NB4 (cell line): ENCODE data around the gene PITRM1.
A peak's percentile ranks its signal among the peaks of the same experiment; 100 is the strongest.

Source experiments
- DNase-seq: peaks from one replicate; pipeline ENCODE4 v3.0.0; 2010; ENCODE audit warnings: low read depth
- H3K4me3 ChIP-seq: one replicate; pipeline ENCODE4 v1.5.1; 2011; ENCODE audit warnings: mild to moderate bottlenecking, low read depth, low read length, moderate library complexity
- MYC ChIP-seq: IDR thresholded peaks from 2 replicates; pipeline ENCODE4 v1.6.1; 2011; ENCODE audit warnings: low read depth, low read length
- POLR2A ChIP-seq: IDR thresholded peaks from 2 replicates; pipeline ENCODE4 v1.6.1; 2011; ENCODE audit warnings: mild to moderate bottlenecking; ENCODE audit not compliant: insufficient read length; ENCODE audit errors: extremely low read depth
- TF ChIP-seq, protein P1 (sequence below): IDR thresholded peaks from one replicate; pipeline ENCODE4 v1.5.1; 2012; ENCODE audit warnings: low read depth, low read length
- TF ChIP-seq, protein P2 (sequence below): IDR thresholded peaks from 2 replicates; pipeline ENCODE4 v1.6.1; 2011; ENCODE audit warnings: low read depth, low read length

The PITRM1 gene

GRCh38 chr10:3100093-3100792 lies 72.3 kb downstream of the PITRM1 start:
- no peak for TF ChIP-seq POLR2A
- TF ChIP-seq, protein P1, sequence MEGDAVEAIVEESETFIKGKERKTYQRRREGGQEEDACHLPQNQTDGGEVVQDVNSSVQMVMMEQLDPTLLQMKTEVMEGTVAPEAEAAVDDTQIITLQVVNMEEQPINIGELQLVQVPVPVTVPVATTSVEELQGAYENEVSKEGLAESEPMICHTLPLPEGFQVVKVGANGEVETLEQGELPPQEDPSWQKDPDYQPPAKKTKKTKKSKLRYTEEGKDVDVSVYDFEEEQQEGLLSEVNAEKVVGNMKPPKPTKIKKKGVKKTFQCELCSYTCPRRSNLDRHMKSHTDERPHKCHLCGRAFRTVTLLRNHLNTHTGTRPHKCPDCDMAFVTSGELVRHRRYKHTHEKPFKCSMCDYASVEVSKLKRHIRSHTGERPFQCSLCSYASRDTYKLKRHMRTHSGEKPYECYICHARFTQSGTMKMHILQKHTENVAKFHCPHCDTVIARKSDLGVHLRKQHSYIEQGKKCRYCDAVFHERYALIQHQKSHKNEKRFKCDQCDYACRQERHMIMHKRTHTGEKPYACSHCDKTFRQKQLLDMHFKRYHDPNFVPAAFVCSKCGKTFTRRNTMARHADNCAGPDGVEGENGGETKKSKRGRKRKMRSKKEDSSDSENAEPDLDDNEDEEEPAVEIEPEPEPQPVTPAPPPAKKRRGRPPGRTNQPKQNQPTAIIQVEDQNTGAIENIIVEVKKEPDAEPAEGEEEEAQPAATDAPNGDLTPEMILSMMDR = no peak
- TF ChIP-seq, protein P2, sequence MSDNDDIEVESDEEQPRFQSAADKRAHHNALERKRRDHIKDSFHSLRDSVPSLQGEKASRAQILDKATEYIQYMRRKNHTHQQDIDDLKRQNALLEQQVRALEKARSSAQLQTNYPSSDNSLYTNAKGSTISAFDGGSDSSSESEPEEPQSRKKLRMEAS = no peak
- no peak for TF ChIP-seq MYC
- DNase-seq = no peak
- no peak overlapping the region for H3K4me3 ChIP-seq

- TF ChIP-seq, protein P1 = no peak
- TF ChIP-seq POLR2A (no peak), MYC (no peak)
- TF ChIP-seq, protein P2 = no peak
- no peak overlapping the region for H3K4me3 ChIP-seq
- peak; percentile 46 for DNase-seq
Measured at GRCh38 chr10:3099291-3100092, 73.1 kb downstream of the PITRM1 start.

DNA sequence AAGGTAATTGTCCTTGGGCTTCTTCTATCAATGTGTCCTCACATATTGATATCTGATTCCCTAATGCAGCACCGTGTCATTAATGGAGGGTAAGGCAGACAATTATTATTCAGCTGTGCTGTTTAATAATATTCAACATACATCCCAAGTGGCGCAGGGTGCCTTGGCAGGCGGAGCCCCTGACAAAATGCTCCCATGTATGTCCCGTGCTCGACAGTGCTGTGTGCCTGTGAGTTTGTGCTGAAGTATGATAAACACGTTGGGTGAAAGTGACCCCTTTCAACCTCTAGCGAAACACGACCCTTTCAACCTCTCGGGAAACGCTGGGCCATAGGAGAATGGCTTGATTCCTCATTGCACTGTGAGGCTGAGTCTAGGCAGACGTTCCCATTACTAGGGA lies 73.9 kb downstream of the PITRM1 start:
- TF ChIP-seq, protein P1 = no peak
- TF ChIP-seq MYC = no peak
- TF ChIP-seq, protein P2 = no peak
- no peak for TF ChIP-seq POLR2A
- H3K4me3 ChIP-seq = no peak overlapping the region
- no peak for DNase-seq

GRCh38 chr10:3097160-3097559 lies 75.4 kb downstream of the PITRM1 start:
- no peak for DNase-seq
- TF ChIP-seq POLR2A (no peak), MYC (no peak)
- TF ChIP-seq, protein P2 = no peak
- H3K4me3 ChIP-seq = no peak overlapping the region

DNA sequence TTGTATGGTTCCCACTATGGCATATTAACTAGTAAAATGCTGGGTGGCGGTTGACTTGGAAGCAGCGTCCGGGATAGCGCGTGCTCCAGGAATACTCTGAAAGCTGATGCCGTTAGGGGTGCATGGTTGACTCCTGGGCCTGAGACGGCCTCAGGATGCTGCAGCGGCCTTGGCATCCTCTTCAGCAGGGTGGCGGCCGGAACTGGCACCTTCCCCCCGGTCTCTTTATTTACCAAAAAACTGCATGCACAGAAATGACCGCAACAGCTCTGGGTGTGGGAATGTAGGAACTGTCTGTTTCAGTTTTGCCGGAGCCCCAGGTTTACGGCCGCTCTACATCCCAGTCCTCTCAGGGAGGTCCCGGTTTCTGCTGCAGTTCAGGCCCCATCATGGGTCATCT lies 76.4 kb downstream of the PITRM1 start:
- H3K4me3 ChIP-seq = no peak overlapping the region
- TF ChIP-seq MYC = no peak
- TF ChIP-seq POLR2A = no peak
- TF ChIP-seq, protein P1 = no peak
- TF ChIP-seq, protein P2 = no peak
- DNase-seq = no peak

GRCh38 chr10:3095373-3096139 lies 77.0 kb downstream of the PITRM1 start:
- TF ChIP-seq, protein P1 = no peak
- no peak for TF ChIP-seq POLR2A
- TF ChIP-seq, protein P2 = peak; percentile 76; the same call in 1 of the 2 replicates
- TF ChIP-seq MYC = peak; percentile 70; the same call in 1 of the 2 replicates
- peak overlapping the region; percentile 22 for H3K4me3 ChIP-seq
- DNase-seq = peak; percentile 90
